Adrenal gland (tissue), 12 donors: ENCODE data around the gene KPNA3. TPM values are rescaled to one million over a fixed set of nuclear protein-coding genes. Genes with fewer than 3 reads are reported as not detected.
A peak's percentile ranks its signal among the peaks of the same experiment; 100 is the strongest.

Experiments used
- DNase-seq, 7 donors: peaks; one replicate each; pipeline ENCODE4 v3.0.0-alpha.2; 2019 to 2020
- H3K27ac ChIP-seq, 5 donors: fragments of 200-600 bp; sonication (generic) in 4 of 5; 1 replicate in 3 of 5; 2 replicates in 2 of 5; pipeline versions ENCODE4 v1.5.1 to v1.8.0; 2016 to 2020; ENCODE audit warnings: mild to moderate bottlenecking in 1 of 5
- H3K27me3 ChIP-seq: fragments of 200-600 bp; 2 replicates; pipeline ENCODE4 v1.8.0; 2021
- H3K36me3 ChIP-seq, 2 donors: fragments of 200-600 bp; replicated peaks in 1 of 2; 1 replicate in 1 of 2; 2 replicates in 1 of 2; pipeline versions ENCODE4 v1.5.1 to v1.8.0; 2018 to 2022
- H3K4me1 ChIP-seq, 2 donors: fragments of 200-600 bp; replicated peaks in 1 of 2; 1 replicate in 1 of 2; 2 replicates in 1 of 2; pipeline versions ENCODE4 v1.5.1 to v1.8.0; 2018 to 2021
- H3K4me3 ChIP-seq, 4 donors: fragments of 200-600 bp; sonication (generic) in 3 of 4; one replicate each; pipeline ENCODE4 v1.5.1; 2016 to 2018
- H3K9me3 ChIP-seq, 3 donors: fragments of 200-600 bp; sonication (generic) in 1 of 3; replicated peaks in 1 of 3; 1 replicate in 2 of 3; 2 replicates in 1 of 3; pipeline versions ENCODE4 v1.5.1 to v1.8.0; 2016 to 2021
- POLR2A ChIP-seq, 2 donors: fragments of 450-650 bp; IDR thresholded peaks; one replicate each; pipeline ENCODE4 v1.6.1; 2017; ENCODE audit warnings: antibody characterized with exemption in 2 of 2, mild to moderate bottlenecking in 2 of 2, moderate library complexity in 1 of 2
- WGBS, 4 donors: extraction: QIAGEN DNeasy Blood & Tissue Kit in 2 of 4; methylation state at CpG; one replicate each; pipeline versions ENCODE4 v1.1.5 to v1.1.7; 2013 to 2017; 5-methylcytosine and 5-hydroxymethylcytosine counted together
- intact Hi-C, 2 donors: fragments of 100-400 bp; cut with DNase I; formaldehyde crosslinking; loops; one replicate each; pipeline versions ENCODE4 v1.14.1 to v1.15.0; 2022 to 2023
- polyA plus RNA-seq, 3 donors: library from polyadenylated mRNA; stranded (reverse); fragments of 200-250 nt in 2 of 3; fragments of 350-450 nt in 1 of 3; fragmentation: Illumina TruSeq in 1 of 3; extraction: RNeasy Lipid Tissue Mini Kit (QIAGEN cat#74804) in 1 of 3; gene quantifications; one replicate each; pipeline ENCODE4 v1.2.3, GENCODE V29; 2013 to 2014
- total RNA-seq, 9 donors: library from RNA; depleted of rRNA in 4 of 9; stranded (reverse); fragments of >200 nt in 4 of 9; fragments of 120-200 nt in 1 of 9; fragmentation: NEBNext Ultra II Directional in 1 of 9; extraction: Animal tissue kit (Norgen Biotek cat#: 25700) in 1 of 9; gene quantifications; one replicate each; pipeline versions ENCODE4 v1.1.0 to v1.2.4, GENCODE V29; 2013 to 2023
- TF ChIP-seq, protein P1 (sequence below), 6 experiments: fragments of 450-650 bp in 4 of 6; fragments of 200-600 bp in 2 of 6; sonication (generic) in 1 of 6; IDR thresholded peaks; 1 replicate in 5 of 6; 2 replicates in 1 of 6; pipeline versions ENCODE4 v1.5.1 to v1.8.0; 2016 to 2021; ENCODE audit warnings: antibody characterized with exemption in 6 of 6, mild to moderate bottlenecking in 2 of 6, moderate library complexity in 1 of 6
- donor health status: healthy with polysubstance abuse.
- donor health status: Bipolar disorder and iron deficiency.
- donor health status: DM: yes; HTN: yes; CAD: no.
- donor health status: DM: no; HTN: no; CAD: no.
- donor health status: DM: no; HTN: no; CAD: no.
- donor health status: DM: yes; HTN: yes; CAD: no.

The KPNA3 gene
- total and polyA plus RNA-seq, 12 donors = 8.6 to 43.8 (median 20.5) TPM

DNA sequence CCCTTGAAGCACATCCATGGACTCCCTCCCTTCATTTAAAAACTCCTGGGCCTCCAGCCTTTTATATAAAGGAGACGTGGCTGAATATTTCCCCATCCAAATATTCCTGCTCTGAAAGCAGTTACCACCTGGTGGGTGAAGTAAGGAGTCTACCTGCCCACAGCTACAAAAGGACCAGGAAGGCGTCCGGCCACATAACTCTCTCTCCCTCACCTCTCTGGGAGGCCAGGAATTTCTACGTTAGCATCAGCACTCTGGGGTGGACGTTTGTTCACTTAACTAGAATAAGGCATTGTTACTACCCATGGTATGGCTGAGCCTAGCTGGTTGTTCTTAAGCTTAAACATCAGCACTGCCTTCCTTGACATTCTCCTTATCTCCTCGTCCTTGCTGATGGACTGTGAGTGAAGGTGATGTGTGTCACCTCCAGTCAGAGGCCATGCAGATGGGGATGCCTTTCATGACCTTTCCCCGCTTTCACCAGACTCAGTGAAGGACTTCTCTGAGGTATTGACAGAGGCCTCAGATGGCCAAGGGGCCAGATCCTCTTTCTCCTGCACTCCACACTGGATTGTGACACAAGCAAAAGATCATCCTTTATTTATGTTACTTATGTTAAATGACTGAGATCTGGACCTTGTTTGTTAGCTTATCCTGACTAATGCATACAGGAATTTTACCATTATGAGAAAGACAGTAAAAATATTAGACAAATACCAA, 22.2 kb upstream of the KPNA3 start:
- Histone ChIP-seq H3K36me3 (no peaks in the 10 kb centered on the region), H3K27me3 (no peaks in the 10 kb centered on the region), H3K4me1 (peaks cover 6 to 7% of the 10 kb centered on the region in 2 donors), H3K9me3 (no peaks in the 10 kb centered on the region), H3K4me3 (no peak overlapping the region), H3K27ac (no peak overlapping the region)
- intact Hi-C loops = no loop called here
- TF ChIP-seq, protein P1, sequence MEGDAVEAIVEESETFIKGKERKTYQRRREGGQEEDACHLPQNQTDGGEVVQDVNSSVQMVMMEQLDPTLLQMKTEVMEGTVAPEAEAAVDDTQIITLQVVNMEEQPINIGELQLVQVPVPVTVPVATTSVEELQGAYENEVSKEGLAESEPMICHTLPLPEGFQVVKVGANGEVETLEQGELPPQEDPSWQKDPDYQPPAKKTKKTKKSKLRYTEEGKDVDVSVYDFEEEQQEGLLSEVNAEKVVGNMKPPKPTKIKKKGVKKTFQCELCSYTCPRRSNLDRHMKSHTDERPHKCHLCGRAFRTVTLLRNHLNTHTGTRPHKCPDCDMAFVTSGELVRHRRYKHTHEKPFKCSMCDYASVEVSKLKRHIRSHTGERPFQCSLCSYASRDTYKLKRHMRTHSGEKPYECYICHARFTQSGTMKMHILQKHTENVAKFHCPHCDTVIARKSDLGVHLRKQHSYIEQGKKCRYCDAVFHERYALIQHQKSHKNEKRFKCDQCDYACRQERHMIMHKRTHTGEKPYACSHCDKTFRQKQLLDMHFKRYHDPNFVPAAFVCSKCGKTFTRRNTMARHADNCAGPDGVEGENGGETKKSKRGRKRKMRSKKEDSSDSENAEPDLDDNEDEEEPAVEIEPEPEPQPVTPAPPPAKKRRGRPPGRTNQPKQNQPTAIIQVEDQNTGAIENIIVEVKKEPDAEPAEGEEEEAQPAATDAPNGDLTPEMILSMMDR (IDR thresholded peaks at IDR 0.05) = no peak
- TF ChIP-seq POLR2A (IDR thresholded peaks at IDR 0.05) = no peak
- WGBS, 4 donors = 71 to 77% (median 74%) methylated on average over 7 of the region's 7 CpGs
- peak in 1 of 7 donors; percentile 20 for DNase-seq

DNA sequence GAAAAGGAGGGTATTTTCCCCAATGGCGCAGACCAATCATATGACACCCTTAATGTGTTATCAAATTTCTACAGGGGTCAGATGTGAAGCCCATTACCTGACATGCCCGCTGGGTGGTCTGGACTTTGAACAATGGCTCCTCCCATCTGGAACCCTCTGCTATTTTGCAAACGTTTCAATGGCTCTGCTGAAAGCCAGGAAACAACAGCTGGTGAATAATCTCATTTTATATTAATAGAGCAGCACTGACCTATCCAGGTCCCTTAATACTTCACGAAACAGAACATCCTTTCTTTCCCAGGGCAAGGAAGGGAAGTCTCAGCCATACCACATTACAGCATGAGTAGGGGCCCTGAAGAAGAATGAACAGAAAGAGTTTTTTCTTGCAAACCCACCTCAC, 20.3 kb upstream of the KPNA3 start:
- Histone ChIP-seq H3K27ac (no peak overlapping the region), H3K36me3 (no peaks in the 10 kb centered on the region), H3K4me1 (peaks cover 6 to 7% of the 10 kb centered on the region in 2 donors), H3K4me3 (no peak overlapping the region), H3K27me3 (no peaks in the 10 kb centered on the region), H3K9me3 (no peaks in the 10 kb centered on the region)
- intact Hi-C loops = no loop called here
- 75 to 81% (median 79%) methylated on average over 4 of the region's 4 CpGs for WGBS, 4 donors
- TF ChIP-seq POLR2A (IDR thresholded peaks at IDR 0.05) = no peak
- TF ChIP-seq, protein P1 (IDR thresholded peaks at IDR 0.05) = no peak
- DNase-seq = no peak

GRCh38 chr13:49811527-49811908, 19.0 kb upstream of the KPNA3 start:
- no peak for TF ChIP-seq POLR2A (IDR thresholded peaks at IDR 0.05)
- TF ChIP-seq, protein P1 (IDR thresholded peaks at IDR 0.05) = no peak
- no peak for DNase-seq
- WGBS, 4 donors = 82 to 89% (median 84%) methylated on average over 4 of the region's 4 CpGs
- no peak overlapping the region for H3K4me3 ChIP-seq
- H3K27ac ChIP-seq = peak overlapping the region in 3 of 5 donors; percentile 62 to 82 (median 75)
- H3K36me3 ChIP-seq = no peaks in the 10 kb centered on the region
- intact Hi-C loops = no loop called here
- no peaks in the 10 kb centered on the region for H3K27me3 ChIP-seq
- H3K4me1 ChIP-seq = peaks cover 6 to 7% of the 10 kb centered on the region in 2 donors
- H3K9me3 ChIP-seq = no peaks in the 10 kb centered on the region

DNA sequence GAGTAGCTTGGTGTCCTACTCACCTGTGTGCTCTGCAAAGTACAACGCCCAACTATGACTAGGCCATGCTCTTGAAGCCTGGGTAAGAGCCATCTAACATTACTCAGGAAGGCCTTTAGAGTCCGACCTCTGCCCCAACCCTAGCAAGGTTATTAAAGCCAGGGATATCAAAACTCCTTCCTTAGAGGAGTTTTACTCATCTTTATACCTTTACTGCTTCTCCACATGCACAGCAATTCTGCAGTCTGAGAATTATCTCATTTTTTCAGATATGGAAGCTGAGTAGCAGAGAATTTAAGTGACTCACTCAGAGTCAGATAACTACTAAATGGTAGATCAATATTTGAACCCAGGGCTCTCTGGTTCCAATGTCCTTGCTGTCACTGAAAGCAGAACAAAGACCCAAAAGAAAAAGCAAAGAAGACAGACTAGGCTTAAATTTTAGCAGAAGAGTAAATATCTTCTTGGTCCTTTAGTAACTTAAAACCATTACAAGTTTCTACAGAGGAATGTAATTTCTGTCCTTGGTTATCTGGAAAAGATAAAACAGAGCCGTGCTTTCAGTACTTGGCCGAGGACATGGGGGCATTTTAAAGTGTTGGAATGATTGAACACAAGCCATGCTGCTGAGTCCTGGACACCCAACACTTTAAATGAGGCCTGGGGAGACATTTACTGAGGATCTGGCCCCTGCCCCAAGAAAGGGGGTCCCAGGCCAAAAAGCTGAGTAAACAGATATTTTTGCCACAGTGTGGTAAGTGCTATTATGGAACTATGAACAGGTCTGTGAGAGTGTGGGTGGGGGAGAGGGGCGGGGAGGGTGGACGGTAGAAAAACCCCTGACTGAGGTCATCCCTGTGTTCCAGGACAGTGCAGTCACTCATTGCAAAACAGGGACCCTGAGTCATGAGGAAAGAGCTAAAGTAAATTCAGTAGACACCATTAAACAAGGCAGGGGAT, 18.4 kb upstream of the KPNA3 start:
- Histone ChIP-seq H3K36me3 (no peaks in the 10 kb centered on the region), H3K27ac (peak overlapping the region; percentile 50 to 82 (median 62)), H3K9me3 (no peaks in the 10 kb centered on the region), H3K4me1 (peaks cover 6 to 7% of the 10 kb centered on the region in 2 donors), H3K4me3 (no peak overlapping the region), H3K27me3 (no peaks in the 10 kb centered on the region)
- DNase-seq = peak in 6 of 7 donors; percentile 54 to 72 (median 66)
- intact Hi-C loops = no loop called here
- 41 to 48% (median 46%) methylated on average over 6 of the region's 6 CpGs for WGBS, 4 donors
- TF ChIP-seq, protein P1 (IDR thresholded peaks at IDR 0.05) = no peak
- no peak for TF ChIP-seq POLR2A (IDR thresholded peaks at IDR 0.05)
